HG02981 (cell line): ENCODE data around the gene SCRG1.

ENCODE experiments used
- ATAC-seq: cut with Tn5 transposase; IDR thresholded peaks from one replicate; pipeline ENCODE4 v1.9.1; 2021; ENCODE audit warnings: mild to moderate bottlenecking, moderate library complexity; ENCODE audit not compliant: unreplicated experiment

The SCRG1 gene

DNA sequence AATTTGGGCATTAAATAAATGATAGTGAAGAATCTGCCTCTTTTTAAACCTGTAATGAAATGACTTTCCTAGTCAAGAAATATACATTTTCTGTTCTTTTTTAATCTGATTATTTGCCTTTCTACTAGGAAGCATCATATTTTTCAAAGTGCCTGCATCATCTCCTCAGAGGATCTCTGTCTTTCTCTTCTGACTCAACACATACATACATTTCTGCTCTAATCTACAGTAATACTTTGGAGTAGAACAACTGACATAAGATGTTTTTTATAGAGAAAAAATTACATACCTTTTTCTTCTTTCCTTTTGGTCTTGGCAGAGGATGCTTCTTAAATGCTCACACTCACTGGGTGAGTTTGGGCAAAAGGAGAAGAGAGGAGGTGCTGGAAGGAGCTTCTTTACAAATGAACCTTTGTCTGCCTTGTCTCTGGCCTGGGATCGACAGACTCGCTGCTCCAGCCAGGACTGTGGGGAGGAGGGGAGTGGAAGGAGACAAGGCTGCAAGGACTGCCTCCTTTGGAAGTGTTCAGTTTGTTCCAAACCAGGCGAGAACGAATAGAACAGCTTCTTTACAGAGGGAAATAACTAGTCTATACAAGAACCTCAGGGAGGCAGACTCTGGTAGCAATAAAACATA is at the start of gene SCRG1:
Gene SCRG1, minus strand, starts transcription at position 338 of the 637 bp plus-strand sequence. CDS start 7,702 bp downstream, outside the sequence.
- ATAC-seq: no peak

DNA sequence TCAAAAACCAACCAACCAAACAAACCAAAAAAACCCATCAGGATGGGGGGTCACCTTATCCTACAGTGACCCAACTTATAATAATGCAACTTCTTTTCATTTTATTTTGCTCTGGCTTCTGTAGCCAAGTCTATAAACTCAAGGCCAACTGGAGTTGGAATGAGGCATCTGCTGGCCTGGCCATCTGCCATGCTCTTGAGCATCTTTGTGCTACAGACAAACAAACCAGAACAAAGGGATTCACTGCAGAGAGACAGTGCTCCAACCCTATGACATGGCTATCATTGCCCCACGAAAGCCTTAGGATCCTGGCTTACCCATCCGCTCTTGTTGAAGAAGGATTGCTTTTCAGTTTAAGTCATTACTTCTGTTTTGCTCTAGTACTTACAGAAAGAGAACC is 49.2 kb upstream of the SCRG1 start:
- ATAC-seq: no peak

DNA sequence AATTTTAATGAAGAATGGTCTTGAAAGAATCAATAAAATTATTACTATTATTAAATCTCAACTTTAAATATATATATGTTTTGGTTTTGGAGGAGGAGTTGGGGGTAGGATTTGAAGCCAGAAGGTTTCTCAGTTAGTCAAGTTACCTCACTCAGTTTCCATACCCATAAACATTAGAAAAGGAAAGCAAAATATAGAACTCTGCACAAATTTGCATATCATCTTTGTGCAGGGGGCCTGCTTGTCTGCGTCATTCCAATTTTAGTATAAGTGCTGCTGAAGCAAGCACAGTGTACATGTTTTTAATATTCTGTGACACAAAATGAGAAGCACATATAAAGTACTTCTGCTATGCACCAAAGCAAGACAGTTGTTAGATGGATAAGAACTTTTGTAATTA is 47.5 kb upstream of the SCRG1 start:
- ATAC-seq: peak; percentile 89

DNA sequence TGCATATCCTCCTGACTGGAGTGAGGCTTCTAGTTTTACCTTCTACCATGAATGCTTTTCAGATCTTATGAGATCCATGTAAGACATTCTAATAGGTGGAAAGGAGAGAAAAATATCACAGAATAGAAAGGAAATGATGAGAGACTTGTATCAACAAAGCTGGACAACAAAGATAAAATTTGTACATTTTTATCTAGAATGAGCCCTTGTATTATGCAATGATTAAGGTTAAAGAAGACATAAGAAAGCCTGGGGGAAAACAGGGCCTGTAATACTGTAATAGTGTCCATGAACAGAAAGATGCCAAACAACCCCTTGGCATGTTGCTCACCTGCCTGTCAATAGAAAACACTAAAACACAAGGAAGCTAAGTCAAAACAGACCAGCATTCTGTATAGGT is 44.2 kb upstream of the SCRG1 start:
- no peak for ATAC-seq

DNA sequence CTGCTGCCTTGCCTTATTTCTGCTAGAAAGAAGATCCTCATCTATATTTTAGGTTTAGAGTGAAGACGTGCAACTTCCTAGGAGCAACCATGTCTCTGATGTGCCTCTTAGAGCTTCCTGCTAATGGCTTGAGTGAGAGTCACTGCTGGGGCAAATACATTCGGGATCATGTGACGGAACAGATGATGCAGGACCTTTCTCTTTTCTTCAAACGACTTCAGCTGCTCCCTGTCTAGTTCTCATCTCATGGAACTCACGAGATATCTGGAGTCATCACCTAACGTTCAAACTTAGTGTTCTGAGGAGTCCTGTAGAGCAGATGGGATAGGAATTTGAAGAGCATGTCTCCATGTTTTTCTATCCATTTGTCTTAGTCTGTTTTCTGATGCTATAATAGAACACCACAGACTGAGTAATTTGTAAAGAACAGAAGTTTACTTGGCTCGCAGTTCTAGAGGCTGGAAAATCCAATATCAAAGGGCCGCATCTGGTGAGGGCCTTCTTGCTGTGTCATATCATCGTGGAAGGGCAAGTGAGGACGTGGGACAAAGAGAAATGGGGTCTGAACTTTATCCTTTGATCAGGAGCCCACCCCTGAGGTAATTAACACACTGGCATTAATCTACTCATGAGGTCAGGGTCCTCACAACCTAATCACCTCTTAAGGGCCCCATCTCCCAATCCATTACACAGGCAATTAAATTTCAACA is 43.5 kb upstream of the SCRG1 start:
- no peak for ATAC-seq

DNA sequence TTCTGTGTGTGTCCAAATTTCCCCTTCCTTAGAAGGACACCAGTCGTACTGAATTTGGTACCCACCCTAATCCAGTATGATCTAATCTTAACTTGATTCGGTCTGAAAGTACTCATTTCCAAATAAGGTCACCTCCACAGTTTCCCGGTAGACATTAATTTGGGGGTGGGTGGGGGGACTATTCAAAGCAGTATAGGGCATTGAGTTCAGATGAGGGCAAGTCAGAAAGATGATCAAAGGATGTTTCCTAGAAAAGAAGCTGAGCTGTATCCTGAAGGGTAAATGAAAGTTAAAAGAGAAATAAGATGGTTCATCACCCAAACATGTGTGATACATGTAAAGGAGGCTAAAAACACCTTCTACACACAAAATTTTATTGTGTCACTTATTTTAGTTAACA is 42.0 kb upstream of the SCRG1 start:
- ATAC-seq: no peak

DNA sequence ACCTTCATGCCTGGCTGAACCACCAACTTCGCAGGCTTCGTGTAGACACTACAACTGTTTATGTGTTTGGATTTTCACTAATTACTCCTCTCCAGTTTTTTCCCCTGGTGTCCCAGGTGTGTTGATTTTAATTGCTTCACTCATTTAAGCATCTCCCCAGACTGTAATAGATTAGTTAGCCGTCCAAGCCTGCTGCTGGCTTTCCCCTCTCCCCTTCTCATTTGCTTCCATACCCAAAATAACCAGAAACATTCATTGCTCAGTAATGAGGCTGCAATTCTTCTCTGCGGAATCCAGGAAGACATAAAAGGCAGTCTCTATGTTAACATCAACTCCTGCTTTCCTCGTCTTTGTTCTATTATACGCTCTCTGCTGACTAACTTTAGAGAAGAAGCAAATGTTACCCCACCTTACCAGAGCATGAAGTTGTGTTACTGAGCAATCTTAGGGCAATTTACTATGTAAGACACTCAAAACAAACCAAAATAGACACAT is 37.9 kb upstream of the SCRG1 start:
- no peak for ATAC-seq

DNA sequence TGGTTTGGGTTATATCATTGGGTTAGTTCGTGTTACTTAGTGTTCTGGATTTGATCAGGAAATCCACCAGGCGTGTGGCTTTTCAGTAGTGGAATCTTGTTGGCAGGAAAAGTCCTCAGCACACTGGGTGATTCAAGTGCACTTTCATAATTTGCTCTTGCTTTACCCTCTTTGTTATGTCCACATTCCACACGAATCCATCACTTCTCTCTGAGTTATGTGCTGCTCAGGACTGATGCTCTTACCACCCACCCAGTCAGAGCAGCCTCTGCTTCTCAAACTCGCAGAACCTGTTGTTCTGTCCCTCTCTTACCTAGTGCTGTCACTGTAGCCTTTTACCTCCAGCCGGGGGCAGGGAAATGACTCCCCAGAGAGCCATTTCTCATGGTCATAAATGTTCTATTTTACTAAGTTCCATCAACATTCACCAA is 37.2 kb upstream of the SCRG1 start:
- ATAC-seq: no peak

DNA sequence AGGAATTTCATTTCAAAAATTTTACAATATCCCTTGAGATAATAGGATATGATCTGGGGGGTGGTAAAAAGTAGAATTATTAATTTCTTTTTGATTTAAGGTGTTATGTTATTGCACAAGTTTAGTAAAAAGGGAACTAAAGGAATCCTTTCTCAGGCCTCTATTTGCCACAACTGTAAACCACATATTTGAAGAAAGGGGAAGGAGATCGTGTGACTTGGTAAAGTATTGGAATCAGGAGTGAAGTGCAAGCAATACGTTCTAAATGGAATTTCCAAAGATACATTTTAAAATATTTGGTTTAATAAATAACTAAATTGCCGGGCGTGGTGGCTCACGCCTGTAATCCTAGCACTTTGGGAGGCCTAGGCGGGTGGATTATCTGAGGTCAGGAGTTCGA is 35.3 kb upstream of the SCRG1 start:
- ATAC-seq: no peak

DNA sequence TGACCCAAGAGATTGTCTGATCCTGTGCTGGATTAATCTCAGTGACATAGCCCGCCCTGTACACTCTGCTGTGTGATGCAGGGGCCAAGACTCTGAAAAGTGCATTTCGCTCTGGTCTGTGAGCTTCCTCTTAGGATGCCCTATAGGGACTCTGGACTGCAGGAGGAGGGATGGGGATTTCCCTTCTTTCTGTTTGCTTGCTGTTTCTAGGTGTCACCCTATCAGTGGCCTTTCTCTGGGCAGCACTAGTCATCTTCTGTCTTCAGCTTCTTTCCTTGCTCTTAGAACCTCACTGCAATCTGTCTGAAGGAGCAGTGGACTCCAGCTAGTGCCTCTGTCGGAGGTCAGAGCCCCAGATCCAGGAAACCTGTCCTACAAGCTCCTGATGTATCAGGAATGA is 34.5 kb upstream of the SCRG1 start:
- no peak for ATAC-seq

DNA sequence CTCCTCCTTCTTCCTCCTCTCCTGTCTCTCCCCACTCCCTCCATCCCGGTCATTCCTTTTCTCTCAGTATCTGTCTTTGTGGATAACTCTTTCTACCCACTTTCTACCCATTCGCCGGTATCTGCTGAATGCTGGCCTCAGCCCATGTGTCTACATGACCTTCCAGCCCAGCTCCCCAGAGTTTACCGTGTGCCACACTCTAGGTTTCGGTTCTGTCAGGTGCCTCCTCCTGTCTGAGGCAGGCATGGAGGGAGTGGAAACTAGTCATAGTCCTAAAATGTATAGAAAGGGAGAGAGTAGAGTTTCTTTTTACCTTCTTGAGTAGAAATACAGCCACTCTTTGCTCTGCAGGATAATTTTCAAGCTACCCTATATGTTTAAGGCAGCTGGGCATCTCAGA is 33.5 kb upstream of the SCRG1 start:
- no peak for ATAC-seq

DNA sequence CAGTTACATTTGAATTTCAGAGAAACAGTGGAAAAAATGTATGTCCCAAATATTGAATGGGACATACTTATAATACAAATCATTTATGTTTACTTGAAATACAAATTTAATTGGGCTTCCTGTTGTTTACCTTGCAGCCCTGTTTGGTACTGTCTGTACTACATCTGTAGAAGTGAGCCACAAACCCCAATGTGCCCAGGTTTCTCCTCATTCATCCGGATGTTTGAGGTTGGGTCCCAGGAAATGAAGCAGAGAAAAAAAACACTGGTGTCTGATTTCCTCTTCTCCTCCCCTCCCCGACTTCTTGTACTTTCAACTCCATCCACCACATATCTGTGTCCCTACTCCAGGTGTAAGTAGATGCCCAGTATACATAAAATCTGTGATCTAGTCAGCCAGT is 27.1 kb upstream of the SCRG1 start:
- no peak for ATAC-seq

DNA sequence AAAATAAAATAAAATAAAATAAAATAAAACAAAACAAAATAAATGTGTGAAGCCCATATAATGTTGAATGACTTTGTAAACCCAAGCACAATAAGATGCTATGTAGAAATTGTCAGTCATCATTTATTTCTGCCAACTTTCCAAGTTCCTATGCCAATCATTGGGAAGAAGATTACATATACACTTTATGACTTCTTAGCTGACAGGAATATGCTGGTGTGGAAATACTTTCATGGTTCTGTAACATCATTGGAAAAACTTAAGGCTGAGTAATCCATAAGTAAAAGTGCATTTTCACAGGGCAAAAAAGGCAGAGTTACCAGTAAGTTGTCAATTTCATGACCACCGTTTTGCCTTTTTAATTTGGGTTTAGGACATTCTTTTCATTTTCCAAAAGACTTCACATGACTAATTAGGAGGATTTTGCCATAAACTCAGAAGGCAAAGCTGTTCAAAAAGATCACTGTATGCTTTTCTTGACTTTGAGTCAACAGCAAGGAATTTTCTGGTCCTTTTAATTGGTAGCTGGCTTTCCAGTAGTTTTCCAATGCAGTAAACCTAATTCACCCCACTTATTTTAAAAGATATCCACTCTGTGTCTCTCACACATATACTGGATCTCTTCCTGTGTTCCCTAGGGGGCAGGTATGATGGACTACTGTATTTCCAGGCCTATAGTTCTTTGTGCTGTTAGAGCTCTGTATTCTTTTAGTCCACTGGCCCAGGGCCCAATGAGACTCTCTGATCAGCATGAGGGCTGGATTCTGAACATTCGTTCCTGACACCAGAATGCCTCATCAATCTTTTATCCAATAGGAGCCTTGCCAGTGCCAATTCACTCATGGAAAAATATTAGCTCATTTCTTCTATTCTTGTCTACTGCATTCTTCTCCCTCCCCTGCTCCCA is 26.2 kb upstream of the SCRG1 start:
- ATAC-seq: no peak

DNA sequence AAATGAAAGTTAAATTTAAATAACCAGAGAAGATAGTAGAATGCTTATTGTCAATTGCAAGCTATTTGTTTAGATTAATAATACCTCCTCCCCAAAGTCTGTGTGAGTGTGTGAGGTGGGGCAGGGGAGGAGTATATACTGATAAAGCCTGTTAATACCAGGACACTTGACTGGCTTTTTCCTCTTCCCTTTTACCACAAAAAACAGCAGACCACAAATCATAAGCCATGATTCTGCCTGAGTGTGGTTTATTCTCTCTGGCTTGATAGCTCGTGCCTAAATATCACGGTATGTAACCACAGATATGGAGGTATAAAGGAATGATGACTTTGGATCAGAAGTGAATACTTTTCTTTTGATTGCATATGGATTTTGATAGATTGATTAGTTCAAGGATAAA is 21.9 kb upstream of the SCRG1 start:
- no peak for ATAC-seq

DNA sequence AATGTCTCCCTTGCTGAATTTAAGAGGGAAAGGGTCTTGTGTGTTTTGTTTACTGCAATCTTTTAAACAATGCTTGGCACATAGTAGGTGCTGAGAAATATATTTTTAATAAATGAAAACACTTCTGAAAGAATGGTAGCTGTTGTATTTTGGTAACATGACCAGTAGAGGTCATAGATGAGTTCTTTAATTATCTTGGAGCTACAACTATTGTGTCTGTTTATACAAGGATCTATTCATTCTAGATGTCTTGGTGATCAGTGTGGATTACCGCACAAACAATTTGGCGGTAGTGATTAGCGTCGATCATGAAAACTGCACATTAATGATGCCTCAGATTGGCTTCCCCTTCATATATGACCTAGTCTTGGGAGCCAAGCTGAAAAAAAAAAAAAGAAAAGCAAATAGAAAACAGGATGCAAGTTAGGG is 21.4 kb upstream of the SCRG1 start:
- ATAC-seq: peak; percentile 39

DNA sequence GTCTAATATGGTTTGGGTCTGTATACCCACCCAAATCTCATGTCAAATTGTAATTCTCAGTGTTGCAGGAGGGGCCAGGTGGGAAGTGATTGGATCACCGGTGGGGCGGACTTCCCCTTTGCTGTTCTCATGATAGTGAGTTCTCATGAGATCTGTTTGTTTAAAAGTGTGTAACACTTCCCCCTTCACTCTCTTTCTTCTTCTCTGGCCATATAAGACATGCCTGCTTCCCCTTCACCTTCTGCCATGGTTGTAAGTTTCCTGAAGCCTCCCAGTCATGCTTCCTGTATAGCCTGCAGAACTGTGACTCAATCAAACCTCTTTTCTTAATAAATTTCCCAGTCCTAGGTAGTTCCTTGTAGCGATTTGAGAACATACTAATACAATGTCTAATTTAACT is 19.7 kb upstream of the SCRG1 start:
- no peak for ATAC-seq

DNA sequence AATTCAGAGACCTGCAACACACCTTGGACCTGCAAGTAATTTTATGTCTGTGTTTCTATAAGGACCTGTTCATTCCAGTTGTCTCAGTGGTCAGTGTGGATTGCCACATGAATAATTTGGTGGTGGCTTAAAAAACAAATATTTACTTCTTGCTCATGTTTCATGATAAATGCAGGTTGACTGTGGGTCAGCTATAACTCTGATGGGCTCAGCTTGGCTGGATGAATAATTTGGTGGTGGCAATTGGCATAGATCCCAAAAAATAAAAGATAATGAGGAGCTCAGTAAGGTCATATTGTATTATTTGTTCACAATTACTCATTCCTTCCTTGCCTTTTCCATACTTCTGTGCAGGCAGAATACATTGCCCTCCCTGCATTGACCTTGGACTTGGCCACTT is 18.9 kb upstream of the SCRG1 start:
- ATAC-seq: no peak

DNA sequence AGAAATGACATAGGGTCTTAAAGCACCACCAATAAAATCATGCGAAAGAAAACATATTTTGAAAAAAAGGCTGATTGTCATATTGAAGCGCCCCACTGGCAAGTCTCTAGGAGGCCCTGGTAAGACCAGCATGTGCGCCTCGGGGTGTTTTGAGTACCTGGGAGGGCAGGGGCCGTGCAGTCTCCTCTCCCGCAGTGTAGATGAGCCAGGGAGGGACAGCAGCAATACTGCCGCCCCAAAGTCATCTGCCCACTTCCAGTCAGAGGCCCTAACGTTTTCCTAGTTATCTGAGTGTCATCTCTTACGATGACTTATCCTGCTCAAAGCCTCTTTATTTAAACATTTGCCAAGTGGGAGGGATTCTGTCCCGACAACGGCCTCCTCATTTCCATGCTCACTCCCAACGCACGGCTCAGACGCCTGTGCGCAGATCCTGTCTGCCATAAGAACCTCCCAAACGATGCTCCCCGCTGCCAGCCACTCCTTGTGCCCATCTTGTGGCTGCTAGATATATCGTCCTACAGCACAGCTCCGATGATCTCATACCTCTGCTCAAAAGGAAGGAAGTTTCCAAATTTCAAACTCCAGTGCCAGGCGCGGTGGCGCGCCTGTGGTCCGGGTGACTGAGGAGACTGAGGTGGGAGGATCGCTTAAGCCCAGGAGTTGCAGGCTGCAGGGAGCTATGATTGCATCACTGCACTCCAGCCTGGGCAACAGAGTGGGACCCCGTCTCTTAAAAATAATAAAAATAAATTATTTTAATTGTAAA is 17.2 kb upstream of the SCRG1 start:
- no peak for ATAC-seq

DNA sequence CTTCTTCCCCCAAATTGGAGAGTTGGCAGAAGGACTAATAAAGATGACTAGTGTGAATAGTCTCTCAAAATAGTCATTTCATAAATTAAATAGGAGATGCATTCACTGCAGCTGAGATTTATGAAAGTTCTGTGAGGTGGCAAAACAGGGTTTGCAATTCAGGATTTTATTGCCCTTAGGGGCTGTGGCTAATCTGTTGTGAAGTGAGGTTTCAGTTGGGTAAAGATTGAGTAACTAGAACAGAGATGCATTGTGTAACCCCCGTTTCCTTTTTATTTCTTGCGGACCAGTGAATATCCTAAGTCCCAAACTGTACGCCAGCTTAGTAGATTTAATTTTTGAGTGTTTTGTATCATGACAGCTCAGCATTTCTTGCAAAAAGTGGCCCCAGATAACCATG is 16.2 kb upstream of the SCRG1 start:
- ATAC-seq: no peak

DNA sequence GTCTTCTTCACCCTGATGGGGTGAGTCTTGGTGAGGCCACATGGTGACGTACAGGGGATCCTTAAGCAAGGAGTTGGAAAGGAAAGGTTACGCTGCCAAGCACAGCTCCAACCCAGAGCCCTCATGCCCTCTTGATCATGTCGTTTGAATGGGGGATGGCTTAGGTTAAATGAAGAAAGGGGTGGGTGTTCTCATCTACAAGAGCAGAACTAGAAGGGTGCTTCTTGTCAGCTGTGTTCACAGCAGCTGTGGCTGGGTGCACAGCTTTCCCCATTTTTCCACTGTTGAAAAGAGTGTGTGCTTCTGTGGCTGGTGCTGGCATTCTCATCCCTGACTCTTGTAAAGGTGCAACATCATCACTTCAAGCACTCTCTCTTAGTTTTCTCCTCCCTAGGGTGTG is 15.5 kb upstream of the SCRG1 start:
- no peak for ATAC-seq

DNA sequence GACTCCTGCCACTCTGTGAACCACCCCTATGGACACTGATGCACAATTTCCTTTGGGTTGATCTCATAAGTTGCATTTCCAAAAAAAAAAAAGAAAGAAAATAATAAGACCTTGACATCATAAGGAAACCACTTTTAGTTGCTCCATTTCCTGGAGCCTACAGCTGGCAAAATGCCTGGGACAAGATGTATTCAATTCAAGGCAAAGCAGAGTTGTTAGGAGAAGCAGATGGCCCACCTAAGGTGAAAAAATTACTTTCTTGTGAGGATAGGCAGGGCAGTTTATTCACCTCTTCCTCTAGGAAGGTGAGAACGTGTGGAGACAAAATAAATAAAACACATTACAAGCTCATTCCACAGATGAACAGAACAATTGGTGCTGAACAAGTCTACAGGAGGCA is 14.1 kb upstream of the SCRG1 start:
- ATAC-seq: no peak
